Skin of body (tissue), 2 donors: Measurements from ENCODE around the gene MPND. TPM values are rescaled to one million over a fixed set of nuclear protein-coding genes. Genes with fewer than 3 reads are reported as not detected.
"Not testable (repeated sequence)": the region's sequence is repeated elsewhere in the genome, so short reads cannot be mapped to it uniquely, and the experiment has no call there.

ENCODE experiments used
- DNase-seq: peaks from one replicate; lab custom pipeline; 2025; lab: John Stamatoyannopoulos, UW
- total RNA-seq: library from RNA; depleted of rRNA; stranded (reverse); fragments of >200 nt; gene quantifications from one replicate; pipeline ENCODE4 v1.2.3, GENCODE V29; 2014

The MPND gene
- total RNA-seq, 1 donor from 2014 or later = 5.8 TPM

DNA sequence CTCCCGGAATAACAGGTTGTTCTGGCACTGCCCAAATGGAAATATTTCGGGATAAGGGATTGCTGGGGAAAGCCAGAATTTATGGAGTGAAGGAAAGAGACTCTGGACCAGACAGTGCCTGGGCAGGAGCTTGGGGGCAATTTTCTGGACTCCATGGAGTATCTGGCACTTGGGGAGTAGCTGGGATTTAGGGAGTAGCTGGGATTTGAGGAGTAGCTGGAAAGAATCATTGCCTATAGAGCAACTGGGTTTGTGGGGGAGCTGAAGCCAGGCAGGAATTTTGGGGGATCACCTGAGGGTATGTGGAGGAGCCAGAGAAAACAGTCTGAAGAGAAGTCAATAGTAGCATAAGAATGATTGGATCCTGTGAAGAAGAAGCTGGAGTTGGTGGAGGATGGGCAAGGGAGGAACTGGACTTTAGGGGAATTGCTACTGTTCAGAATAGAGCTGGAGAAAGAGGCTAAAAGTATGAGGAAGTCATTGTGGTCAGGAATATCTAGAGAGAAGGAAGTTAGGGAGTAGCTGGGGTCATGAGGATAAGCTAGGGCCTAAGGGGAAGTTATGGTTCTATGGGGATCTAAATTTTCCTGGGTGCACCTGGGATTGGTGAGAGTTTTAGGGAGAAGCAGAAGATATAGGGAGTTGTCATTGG is 24.2 kb upstream of the MPND start:
- DNase-seq = no peak

DNA sequence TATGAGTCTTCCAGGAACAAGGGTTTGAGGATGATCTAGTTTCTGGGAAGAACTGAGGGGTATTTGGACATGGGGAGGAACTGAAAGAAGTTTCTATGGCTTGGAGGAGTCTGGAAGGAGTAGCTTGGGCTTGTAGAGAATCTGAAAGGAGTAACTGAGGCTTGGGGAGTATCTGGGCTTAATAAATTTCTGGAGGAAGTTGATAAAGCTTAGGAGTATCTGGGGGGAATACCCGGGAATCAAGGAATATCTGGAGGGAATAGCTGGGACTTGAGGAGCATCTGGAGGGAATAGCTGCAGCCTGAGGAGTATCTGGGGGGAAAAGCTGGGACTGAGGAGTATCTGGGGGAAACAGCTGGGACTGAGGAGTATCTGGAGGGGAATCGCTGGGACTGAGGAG is 22.9 kb upstream of the MPND start:
- no peak for DNase-seq

DNA sequence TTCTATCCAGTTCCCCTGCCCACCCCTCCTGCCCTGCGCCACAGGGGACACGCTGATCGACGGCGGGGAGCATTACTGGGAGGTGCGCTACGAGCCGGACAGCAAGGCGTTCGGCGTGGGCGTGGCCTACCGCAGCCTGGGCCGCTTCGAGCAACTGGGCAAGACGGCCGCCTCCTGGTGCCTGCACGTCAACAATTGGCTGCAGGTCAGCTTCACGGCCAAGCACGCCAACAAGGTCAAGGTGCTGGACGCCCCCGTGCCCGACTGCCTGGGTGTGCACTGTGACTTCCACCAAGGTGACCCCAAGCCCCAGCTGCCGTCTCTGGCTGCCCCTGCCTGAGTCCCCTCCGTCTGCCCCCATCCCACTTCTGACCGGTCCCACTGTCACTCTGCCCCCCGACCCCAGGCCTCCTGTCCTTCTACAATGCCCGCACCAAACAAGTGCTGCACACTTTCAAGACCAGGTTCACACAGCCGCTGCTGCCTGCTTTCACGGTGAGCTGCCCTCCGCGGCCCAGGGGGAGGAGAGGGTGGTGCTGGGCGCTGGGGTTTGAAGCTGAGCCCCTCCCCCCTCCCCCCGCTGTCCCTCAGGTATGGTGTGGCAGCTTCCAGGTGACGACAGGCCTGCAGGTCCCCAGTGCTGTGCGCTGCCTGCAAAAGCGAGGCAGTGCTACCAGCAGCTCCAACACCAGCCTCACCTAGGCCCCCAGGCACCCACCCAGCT is 20.3 kb upstream of the MPND start:
- no peak for DNase-seq

DNA sequence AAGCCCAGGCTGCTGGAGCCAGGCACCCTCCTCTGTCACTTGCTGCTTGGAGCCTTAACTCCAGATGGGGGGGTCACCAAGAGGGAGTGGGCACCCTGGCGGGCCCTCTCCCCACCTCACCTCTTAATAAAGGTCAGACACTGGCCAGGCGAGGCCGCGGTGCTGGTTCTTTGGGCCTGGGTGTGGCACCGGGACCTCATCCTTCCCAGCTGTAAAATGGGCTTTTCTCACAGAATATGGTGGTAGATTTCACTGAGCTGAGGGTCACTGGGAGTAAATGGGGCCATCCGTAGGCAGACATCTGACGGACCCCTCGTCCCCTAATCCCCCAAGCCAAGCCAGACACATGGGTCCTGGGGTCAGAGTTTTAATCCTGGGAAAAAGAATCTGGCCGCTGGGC is 19.7 kb upstream of the MPND start:
- DNase-seq = no peak

DNA sequence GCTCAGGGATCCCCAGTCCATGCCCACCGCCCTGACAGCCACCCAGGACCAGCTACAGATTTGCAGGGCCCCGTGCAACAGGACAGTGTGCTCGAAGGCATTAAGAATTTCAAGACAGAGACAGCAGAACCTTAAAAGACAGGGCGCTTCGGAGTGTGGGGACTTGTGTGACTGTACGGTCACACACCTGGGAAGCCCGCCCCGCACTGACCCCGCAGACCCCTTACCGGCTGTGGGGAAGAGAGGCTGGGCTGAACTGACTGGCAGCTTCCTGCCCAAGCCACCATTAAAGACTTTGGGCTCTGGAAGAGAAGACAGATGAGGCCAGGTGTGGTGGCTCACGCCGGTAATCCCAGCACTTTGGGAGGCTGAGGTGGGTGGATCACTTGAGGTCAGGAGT is 19.1 kb upstream of the MPND start:
- DNase-seq = no peak

DNA sequence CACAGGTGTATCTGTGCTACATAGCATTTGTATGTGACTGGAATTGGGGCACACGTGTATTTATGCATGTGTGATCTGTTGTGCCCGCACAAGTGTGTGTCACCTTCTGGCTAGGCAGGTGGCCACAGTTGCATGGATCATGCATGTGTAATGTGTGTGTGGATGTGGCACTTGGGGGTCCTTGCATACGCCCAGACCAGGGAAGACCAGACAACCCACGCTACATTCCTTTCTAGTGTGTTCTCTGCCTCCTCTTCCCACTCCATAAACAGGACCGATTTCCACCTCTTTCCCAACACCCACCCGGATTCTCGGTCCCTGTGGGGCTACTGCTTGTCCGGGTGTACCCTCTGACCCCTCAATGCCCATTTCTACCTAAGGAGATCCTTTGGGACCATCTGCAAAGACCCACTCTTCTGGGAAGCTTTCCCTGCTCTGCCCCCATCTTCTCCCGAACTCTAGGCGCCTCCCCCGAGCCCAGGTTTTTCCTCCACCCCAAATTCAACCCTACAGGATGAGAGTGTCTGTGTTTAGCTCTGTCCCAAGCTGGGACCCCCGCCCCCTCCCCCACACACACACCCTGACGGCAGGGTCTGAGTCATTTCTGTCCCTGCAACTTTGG is 17.0 kb upstream of the MPND start:
- DNase-seq = no peak

DNA sequence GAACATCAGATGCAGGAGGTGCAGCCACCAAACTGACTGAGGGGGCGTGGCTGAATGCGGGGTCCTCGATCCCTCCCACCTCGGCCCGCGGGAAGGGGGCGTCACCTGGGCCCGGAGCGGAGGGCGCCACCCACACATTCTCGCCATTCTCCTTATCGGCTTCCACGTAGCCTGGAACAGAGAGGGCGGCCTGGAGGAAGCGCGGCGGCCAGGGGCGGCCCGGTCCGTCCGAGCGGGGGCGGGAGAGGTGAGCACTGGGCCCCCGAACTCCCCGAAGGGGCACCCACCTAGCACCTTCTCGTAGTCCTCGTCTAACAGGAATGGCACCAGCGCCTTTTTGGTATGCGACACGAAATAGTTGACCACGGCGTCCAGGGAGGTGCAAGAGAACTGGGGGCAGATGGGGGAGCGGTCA is 16.5 kb upstream of the MPND start:
- DNase-seq = no peak

DNA sequence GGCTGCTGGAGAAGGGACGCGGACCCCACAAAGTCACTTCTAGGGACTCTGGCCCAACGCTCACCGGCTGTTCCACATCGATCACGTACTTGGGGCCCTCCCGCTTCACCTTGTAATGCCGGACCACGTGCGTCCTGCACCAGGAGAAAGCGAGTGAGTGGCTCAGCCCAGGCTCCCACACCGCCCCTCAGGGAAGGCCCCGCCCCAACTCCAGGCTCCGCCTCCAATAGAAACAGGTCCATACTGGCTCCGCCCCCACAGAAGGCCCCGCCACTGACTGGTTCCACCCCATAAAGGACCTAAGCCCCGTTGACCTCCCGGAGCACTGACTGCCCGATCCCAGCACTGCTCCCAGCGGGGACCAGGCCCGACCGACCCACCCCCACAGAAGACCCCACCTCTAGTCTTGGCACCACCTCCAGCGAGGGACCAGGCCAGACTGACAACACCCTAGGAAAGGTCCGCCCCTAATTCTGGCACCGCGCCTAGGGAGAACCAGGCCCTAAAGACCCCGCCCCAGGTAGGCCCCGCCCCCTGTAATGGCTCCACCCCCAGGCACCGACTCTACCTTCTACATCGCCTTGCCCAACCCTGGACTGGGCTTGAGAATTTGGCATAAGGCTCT is 16.0 kb upstream of the MPND start:
- DNase-seq = no peak

DNA sequence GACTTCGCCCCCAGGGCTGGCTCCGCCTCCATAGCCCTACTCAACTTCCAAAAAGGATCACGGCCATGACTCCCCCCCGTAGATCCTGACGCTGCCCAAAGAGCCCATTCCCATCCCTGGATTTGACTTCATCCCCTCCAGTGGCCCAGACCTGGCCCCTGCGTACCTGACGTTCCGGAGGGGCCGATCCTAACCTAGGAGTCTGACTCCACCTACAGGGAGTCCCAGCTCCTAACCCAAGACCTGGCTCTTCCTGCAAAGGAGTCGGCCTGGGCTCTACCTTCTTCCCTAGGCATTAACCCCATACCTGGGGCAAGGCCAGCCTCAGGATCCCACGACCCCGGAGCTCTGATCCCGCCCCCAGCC is 15.5 kb upstream of the MPND start:
- no peak for DNase-seq

DNA sequence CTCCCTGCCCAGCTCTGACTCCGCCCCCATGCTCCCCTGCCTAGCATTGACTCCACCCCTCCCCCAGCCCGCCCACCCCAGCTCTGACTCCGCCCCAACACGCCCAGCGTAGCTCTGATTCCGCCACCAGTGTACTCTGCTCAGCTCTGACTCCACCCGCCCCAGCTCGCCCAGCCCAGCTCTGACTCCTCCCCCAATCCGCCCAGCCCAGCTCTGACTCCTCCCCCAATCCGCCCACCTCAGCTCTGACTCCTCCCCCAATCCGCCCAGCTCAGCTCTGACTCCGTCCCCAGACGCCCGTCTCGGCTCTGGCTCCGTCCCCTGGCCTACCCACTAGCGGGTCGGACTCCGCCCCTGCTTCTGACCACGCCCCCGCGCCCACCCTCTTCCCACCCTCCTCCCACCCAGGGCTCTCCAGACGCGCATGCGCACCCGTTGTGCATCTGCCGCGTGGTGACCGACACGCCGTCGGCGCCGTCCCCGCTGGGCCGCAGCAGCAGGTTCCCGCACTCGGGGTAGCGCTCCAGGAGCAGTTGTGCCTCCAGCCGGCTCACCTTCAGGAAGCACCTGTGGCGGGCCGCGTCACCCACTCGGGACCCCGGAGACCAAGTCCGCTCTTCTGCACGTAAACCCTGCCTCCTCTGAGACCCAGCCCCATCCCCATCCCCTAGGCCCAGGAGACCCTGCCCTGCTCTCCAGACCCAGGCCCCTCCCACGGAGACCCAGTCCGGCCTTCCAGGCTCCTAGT is 14.9 kb upstream of the MPND start:
- peak; percentile 96 for DNase-seq

DNA sequence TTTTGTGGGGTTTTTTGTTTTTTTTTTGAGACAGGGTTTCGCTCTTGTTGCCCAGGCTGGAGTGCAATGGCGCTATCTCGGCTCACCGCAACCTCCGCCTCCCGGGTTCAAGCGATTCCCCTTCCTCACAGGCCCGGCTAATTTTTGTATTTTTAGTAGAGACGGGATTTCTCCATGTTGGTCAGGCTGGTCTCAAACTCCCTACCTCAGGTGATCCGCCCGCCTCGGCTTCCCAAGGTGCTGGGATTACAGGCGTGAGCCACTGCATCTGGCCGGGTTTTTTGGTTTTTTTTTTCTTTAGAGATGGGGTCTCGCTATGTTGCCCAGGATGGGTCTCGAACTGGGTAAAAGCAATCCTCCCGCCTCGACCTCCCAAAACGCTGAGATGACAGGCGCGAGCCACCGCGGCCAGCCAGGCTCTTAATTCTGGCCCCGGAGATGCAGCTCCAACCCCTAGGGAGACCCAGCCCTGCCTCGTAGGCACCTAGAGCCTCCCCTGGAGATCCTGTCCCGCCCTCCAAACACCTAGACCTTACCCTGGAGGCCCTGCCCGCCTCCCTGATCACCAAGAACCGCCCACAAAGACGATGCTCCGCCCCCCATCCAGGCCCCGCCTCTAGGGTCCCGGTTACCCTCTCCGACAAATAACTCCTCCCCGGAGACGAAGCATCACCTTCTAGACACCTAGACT is 14.2 kb upstream of the MPND start:
- not testable (repeated sequence) for DNase-seq

DNA sequence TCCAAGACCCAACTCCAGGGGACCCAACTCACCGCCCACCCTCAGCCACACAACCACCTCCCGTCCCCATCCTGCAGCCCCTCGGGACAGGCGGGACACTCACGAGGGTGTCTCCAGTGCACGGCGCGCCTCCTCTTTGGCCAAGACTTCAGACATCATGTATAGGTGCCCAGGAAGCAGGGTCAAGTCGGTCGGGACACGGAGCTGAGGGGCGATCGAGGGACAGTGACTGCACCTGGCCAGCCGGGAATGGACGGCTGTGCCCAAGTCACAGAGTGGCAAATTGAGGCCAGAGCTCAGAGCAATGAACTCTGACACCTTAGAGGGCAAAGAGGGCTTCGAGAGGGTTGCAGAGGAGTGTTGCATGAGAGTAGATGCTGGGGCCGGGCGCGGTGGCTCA is 13.5 kb upstream of the MPND start:
- no peak for DNase-seq

DNA sequence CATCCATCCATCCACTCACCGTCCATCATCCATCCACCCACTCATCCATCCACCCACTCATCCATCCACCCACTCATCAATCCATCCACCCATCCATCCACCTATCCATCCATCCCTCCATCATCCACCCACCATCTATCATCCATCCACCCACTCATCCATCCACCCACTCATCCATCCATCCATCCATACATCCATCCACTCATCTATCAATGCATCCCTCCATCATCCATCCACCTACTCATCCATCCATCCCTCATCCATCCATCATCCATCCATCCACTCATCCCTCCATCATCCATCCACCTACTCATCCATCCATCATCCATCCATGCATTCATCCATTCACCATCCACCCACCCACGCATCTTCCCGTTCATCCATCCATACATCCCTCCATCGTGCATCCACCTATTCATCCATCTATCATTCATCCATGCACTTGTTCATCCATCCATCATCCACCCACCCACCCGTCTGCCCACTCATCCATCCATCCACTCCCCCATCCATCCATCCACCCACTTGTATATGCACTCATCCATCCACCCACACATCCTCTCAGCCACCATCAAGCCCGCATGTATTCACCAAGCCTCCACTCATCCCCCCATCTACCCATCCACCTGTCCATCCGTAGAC is 8.3 kb upstream of the MPND start:
- no peak for DNase-seq

DNA sequence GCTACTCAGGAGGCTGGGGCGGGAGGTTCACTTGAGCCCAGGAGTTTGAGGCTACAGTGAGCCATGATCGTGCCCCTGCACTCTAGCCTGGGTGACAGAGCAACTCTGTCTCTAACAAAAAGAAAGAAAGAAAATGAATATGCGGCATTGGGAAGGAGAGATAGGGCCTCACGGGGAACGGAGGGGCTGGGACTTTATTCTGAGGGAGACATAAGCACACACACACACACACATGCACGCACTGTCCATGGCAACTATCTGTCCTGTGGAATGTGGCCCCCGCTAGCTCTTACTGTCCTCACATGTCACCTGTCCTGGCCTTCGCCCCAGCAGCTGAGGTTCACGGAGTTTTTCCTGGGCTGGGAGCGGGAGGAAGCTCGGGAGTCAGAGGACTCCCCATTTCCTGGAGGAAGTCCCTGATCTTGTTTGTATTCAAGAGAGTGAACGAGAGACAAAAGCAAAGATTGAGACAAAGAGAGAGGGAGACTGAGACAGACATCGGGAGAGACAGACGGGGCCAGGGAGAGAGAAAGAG is 5.4 kb upstream of the MPND start:
- no peak for DNase-seq

DNA sequence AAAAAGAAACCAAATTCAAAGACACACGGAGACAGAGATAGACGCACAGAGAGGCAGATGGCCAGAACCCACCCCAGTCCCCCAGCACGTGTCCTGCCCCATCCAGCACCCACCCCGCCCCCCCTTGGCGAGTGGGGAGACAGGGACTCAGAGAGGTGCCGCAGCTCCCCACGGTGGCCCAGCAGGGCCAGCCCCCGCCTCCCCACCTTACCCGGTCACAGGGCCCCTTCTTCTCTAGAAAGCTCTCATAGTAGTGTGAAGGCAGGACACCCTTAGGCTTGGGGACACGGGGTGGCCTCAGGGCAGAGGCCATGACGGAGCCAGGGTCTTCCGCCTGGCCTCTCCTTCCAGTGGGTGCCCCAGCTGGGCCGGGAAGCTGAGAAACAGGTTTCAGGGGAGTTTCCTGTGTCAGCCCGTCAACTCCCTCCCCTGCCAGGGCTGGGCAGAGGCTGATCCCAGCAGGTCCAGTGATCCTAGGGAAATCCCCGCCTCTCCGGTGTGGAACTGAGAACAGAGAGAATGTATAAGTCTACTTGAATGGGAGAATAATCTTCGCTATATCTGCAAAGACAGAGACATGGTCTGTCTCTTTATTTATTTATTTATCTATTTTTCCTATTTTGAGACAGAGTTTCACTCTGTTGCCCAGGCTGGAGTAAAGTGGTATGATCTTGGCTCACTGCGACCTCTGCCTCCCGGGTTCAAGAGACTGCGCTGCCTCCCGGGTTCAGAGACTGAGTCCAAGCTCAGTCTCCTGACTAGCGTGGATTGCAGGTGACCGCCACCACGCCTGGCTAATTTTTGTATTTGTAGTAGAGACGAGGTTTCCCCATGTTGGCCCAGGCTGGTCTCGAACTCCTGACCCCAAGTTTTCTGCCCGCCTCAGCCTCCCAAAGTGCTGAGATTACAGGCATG is 4.7 kb upstream of the MPND start, which contains the start of gene STAP2:
Gene STAP2, minus strand, starts transcription at position 387 of the 915 bp plus-strand sequence. Its CDS starts 74 bp downstream, at position 313.
- no peak for DNase-seq

DNA sequence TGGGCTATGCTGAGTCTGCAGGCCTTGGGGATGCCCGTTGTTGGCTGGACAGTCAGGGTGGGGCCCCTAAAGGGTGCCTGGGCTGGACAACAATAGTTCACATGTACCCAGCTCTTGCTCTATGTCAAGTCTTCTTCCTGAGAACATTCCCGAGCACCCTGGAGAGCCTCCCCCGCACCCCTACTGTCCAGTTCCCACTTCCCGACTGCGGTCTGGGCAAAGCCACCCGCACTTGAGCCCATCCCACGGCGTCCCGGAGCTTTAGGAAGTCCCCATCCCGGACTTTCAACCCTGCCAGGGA is 1.1 kb upstream of the MPND start:
- DNase-seq = no peak

DNA sequence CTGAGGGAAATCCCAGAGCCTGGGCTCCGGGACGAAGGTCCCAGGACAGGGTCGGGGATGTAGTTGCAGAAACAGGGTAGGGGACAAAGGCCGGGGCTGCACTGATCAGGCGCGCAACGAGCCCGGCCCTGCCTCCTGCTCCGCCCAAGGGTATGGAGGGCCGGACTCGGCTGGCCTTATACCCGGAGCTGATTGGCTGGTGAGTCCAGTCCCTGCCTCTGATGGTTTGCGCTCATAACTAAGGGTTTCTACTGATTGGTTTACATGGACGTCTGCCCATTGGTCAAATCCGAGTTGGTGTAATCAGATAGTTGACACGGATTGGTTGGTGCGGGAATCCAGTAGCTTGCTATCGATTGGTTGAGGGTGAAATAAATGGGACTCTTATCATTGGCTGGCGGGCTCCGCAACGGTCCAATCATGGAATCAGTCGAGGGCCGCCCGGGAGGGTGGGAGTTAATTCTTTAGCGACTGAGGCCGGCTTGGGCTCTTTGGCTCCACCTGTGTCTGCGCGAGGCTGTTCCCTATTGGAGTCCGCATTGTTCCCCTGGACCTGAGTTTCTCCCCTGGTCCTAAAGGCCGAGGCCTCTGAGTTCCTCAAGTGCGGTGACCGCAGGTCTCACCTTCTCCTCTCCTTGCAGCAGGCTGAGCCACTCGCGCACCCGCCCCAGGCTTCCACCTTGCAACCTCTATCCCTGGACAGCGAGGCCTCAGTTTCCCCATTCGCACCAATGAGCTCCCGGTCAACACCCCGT is 570 bp upstream of the MPND start:
- peak; percentile 100 for DNase-seq

DNA sequence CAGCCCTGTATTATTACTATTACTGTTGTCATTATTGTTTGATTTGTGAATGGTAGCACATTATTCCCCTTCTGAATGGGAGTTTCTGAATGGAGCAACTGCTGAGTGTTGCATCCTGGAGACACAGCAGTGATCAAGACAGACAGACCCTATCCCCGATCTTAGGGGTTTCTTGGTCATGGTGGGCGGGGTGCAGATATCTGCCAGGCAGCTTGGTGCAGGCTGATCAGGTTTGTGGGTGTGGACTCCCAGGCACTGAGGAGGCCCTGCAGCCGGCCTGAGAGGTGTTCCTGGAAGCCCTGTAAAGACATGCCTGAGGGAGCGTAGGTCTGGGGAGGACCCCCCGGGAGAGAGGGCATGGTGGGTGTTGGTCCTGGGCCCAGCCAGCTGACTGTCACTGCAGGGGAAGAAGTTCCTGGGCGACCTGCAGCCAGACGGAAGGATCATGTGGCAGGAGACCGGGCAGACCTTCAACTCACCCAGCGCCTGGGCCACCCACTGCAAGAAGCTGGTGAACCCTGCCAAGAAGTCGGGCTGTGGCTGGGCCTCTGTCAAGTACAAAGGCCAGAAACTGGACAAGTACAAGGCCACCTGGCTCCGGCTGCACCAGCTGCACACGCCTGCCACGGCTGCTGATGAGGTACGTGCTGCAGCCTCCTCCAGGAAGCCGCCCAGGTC is 2.1 kb downstream of the MPND start:
- no peak for DNase-seq
